Breast epithelium (tissue), 4 donors: ENCODE data around the gene DMD. TPM values are rescaled to one million over a fixed set of nuclear protein-coding genes. Genes with fewer than 3 reads are reported as not detected.

ENCODE experiments used
- DNase-seq, 2 donors: peaks; one replicate each; pipeline ENCODE4 v3.0.0-alpha.2; 2019; ENCODE audit warnings: low spot score in 2 of 2
- H3K27ac ChIP-seq, 2 donors: fragments of 200-600 bp; sonication (generic) in 1 of 2; one replicate each; pipeline ENCODE4 v1.5.1; 2016 to 2019; ENCODE audit warnings: mild to moderate bottlenecking in 1 of 2
- H3K27me3 ChIP-seq, 2 donors: fragments of 200-600 bp; sonication (generic) in 1 of 2; one replicate each; pipeline versions ENCODE4 v1.5.1 to v1.6.0; 2017 to 2019; ENCODE audit warnings: control low read depth in 1 of 2, mild to moderate bottlenecking in 1 of 2
- H3K36me3 ChIP-seq: fragments of 200-600 bp; one replicate; pipeline ENCODE4 v1.5.1; 2019
- H3K4me1 ChIP-seq, 2 donors: fragments of 200-600 bp; sonication (generic); one replicate each; pipeline ENCODE4 v1.5.1; 2016 to 2019; ENCODE audit warnings: control low read depth in 1 of 2
- H3K4me3 ChIP-seq, 3 donors: fragments of 200-600 bp; sonication (generic); 1 replicate in 2 of 3; 2 replicates in 1 of 3; pipeline ENCODE4 v1.5.1; 2016 to 2019; ENCODE audit warnings: mild to moderate bottlenecking in 3 of 3, moderate library complexity in 2 of 3
- H3K9me3 ChIP-seq, 2 donors: fragments of 200-600 bp; sonication (generic) in 1 of 2; one replicate each; pipeline ENCODE4 v1.5.1; 2016 to 2019; ENCODE audit warnings: control low read depth in 1 of 2
- POLR2A ChIP-seq: fragments of 450-650 bp; IDR thresholded peaks from one replicate; pipeline ENCODE4 v1.6.1; 2016; ENCODE audit warnings: antibody characterized with exemption, mild to moderate bottlenecking, moderate library complexity
- POLR2AphosphoS5 ChIP-seq, 3 donors: sonication (generic); formaldehyde crosslinking; IDR thresholded peaks; one replicate each; pipeline ENCODE4 v1.6.1; 2017; ENCODE audit warnings: antibody characterized with exemption in 3 of 3
- intact Hi-C: fragments of 100-400 bp; cut with DNase I; formaldehyde crosslinking; loops from one replicate; pipeline ENCODE4 v1.15.1; 2023; ENCODE audit warnings: low total_unique reads
- total RNA-seq, 3 donors: library from RNA; depleted of rRNA; stranded (reverse); fragments of >200 nt; gene quantifications; one replicate each; pipeline ENCODE4 v1.1.0, GENCODE V29; 2016
- TF ChIP-seq, protein P1 (sequence below), 3 donors: fragments of 450-650 bp; IDR thresholded peaks; one replicate each; pipeline ENCODE4 v1.5.1; 2016 to 2017; ENCODE audit warnings: antibody characterized with exemption in 3 of 3, mild to moderate bottlenecking in 3 of 3, moderate library complexity in 3 of 3

The DMD gene
- total RNA-seq, 3 donors from 2014 or later = 57.0 to 135 (median 65.2) TPM

- TF ChIP-seq POLR2A (no peak), POLR2AphosphoS5 (IDR thresholded peaks at IDR 0.05) (no peak)
- TF ChIP-seq, protein P1, sequence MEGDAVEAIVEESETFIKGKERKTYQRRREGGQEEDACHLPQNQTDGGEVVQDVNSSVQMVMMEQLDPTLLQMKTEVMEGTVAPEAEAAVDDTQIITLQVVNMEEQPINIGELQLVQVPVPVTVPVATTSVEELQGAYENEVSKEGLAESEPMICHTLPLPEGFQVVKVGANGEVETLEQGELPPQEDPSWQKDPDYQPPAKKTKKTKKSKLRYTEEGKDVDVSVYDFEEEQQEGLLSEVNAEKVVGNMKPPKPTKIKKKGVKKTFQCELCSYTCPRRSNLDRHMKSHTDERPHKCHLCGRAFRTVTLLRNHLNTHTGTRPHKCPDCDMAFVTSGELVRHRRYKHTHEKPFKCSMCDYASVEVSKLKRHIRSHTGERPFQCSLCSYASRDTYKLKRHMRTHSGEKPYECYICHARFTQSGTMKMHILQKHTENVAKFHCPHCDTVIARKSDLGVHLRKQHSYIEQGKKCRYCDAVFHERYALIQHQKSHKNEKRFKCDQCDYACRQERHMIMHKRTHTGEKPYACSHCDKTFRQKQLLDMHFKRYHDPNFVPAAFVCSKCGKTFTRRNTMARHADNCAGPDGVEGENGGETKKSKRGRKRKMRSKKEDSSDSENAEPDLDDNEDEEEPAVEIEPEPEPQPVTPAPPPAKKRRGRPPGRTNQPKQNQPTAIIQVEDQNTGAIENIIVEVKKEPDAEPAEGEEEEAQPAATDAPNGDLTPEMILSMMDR (IDR thresholded peaks at IDR 0.05) = no peak
- H3K27me3 ChIP-seq = peaks cover 0 to 13% of the 10 kb centered on the region in 2 donors
- H3K9me3 ChIP-seq = no peaks in the 10 kb centered on the region
- no peak overlapping the region for H3K4me3 ChIP-seq
- intact Hi-C loops = no loop called here
- H3K4me1 ChIP-seq = no peaks in the 10 kb centered on the region
- DNase-seq = no peak
- no peak overlapping the region for H3K27ac ChIP-seq
- no peaks in the 10 kb centered on the region for H3K36me3 ChIP-seq
These were observed 1339.3 kb downstream of the DMD start for GRCh38 chrX:31872007-31872406.

DNA sequence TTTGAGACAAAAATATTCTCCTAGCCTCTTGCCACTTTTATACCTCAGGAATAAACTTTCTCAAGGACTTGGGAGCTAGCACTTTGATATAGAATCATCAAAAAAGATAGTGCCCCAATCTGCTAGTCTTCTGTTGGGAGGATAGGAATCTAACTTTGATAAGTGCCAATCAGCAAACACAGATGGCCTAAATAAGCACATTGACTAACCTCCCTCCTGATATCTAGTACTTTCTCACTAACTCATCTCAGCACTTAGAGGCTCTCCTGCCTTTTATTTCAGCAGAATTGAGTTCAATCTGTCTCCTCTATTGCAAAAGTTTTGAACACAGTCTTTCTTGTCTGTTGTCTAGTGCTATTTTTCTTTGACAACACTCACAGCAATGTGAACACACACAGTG, 1341.1 kb downstream of the DMD start:
- Histone ChIP-seq H3K4me1 (no peaks in the 10 kb centered on the region), H3K36me3 (no peaks in the 10 kb centered on the region), H3K4me3 (no peak overlapping the region), H3K27ac (no peak overlapping the region), H3K27me3 (peaks cover 0 to 10% of the 10 kb centered on the region in 2 donors), H3K9me3 (no peaks in the 10 kb centered on the region)
- no peak for DNase-seq
- intact Hi-C loops = no loop called here
- TF ChIP-seq POLR2AphosphoS5 (IDR thresholded peaks at IDR 0.05) (no peak), POLR2A (no peak)
- TF ChIP-seq, protein P1 (IDR thresholded peaks at IDR 0.05) = no peak

GRCh38 chrX:31860686-31861085, 1350.7 kb downstream of the DMD start:
- no peak overlapping the region for H3K27ac ChIP-seq
- intact Hi-C loops = no loop called here
- TF ChIP-seq POLR2AphosphoS5 (IDR thresholded peaks at IDR 0.05) (no peak), POLR2A (no peak)
- TF ChIP-seq, protein P1 (IDR thresholded peaks at IDR 0.05) = no peak
- no peaks in the 10 kb centered on the region for H3K9me3 ChIP-seq
- no peaks in the 10 kb centered on the region for H3K36me3 ChIP-seq
- no peak for DNase-seq
- H3K27me3 ChIP-seq = no peaks in the 10 kb centered on the region
- H3K4me3 ChIP-seq = no peak overlapping the region
- no peaks in the 10 kb centered on the region for H3K4me1 ChIP-seq

DNA sequence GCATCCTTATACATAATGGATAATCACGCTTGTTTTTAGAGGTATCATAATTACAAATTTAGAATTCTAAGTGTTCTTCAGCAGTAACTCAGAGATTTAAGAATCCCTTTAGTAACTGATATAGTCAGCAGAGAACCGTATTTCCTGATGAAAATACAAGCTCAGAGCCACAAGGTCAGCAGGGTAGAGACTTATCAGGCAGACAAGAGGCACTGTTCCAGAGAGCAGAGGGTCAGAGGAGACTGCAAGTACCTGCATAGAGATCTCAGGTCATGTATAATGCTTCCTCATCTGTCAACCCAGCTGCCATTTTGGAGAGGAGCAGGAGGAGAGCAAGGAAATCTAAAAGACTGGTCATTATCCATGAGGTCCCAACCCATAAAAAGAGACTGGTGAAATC, 1352.4 kb downstream of the DMD start:
- Histone ChIP-seq H3K9me3 (no peaks in the 10 kb centered on the region), H3K36me3 (no peaks in the 10 kb centered on the region), H3K4me3 (no peak overlapping the region), H3K27me3 (no peaks in the 10 kb centered on the region), H3K27ac (no peak overlapping the region), H3K4me1 (no peaks in the 10 kb centered on the region)
- intact Hi-C loops = no loop called here
- DNase-seq = no peak
- TF ChIP-seq, protein P1 (IDR thresholded peaks at IDR 0.05) = no peak
- TF ChIP-seq POLR2AphosphoS5 (IDR thresholded peaks at IDR 0.05) (no peak), POLR2A (no peak)

GRCh38 chrX:31854716-31855115, 1356.6 kb downstream of the DMD start:
- no peaks in the 10 kb centered on the region for H3K4me1 ChIP-seq
- intact Hi-C loops = no loop called here
- H3K27ac ChIP-seq = no peak overlapping the region
- TF ChIP-seq POLR2AphosphoS5 (IDR thresholded peaks at IDR 0.05) (no peak), POLR2A (no peak)
- TF ChIP-seq, protein P1 (IDR thresholded peaks at IDR 0.05) = no peak
- H3K36me3 ChIP-seq = no peaks in the 10 kb centered on the region
- H3K4me3 ChIP-seq = no peak overlapping the region
- no peaks in the 10 kb centered on the region for H3K9me3 ChIP-seq
- peaks cover 0 to 3% of the 10 kb centered on the region in 2 donors for H3K27me3 ChIP-seq
- no peak for DNase-seq
